A673 (cell line): ENCODE results near the gene MARK3. TPM values are rescaled to one million over a fixed set of nuclear protein-coding genes. Genes with fewer than 3 reads are reported as not detected.

Experiments used
- BruUV-seq: library from RNA; stranded (reverse); fragments of 400-500 nt; replicated peaks from 2 replicates; lab custom pipeline; 2021; lab: Mats Ljungman, UMichigan
- CTCF ChIA-PET: fragments of 300-600 bp; sonication (Branson Sonifier 250); formaldehyde crosslinking; loops from one replicate; lab custom pipeline; 2022; ENCODE audit warnings: antibody characterized with exemption; lab: Charles Lee
- POLR2A ChIA-PET: fragments of 300-600 bp; sonication (Branson Sonifier 250); formaldehyde crosslinking; loops from one replicate; lab custom pipeline; 2022; ENCODE audit warnings: antibody characterized with exemption; ENCODE audit not compliant: low non-redundant PET; lab: Charles Lee
- DNase-seq: peaks from one replicate; pipeline ENCODE4 v3.0.0-alpha.2; 2015; ENCODE audit warnings: low spot score
- H3K27ac ChIP-seq: fragments of 200-600 bp; sonication (generic); 2 replicates; pipeline ENCODE4 v1.5.1; 2016; ENCODE audit warnings: mixed run types, low read depth, mild to moderate bottlenecking, mixed read lengths, antibody characterized with exemption, low read length; ENCODE audit not compliant: poor library complexity, severe bottlenecking
- H3K27me3 ChIP-seq: fragments of 200-600 bp; sonication (generic); replicated peaks from 2 replicates; pipeline ENCODE4 v1.6.1; 2017; ENCODE audit warnings: mixed run types, low read depth, mild to moderate bottlenecking, mixed read lengths, antibody characterized with exemption, low read length; ENCODE audit not compliant: insufficient read depth, poor library complexity
- H3K36me3 ChIP-seq: fragments of 200-600 bp; sonication (generic); 2 replicates; pipeline ENCODE4 v1.6.1; 2016; ENCODE audit warnings: mixed run types, mild to moderate bottlenecking, mixed read lengths, antibody characterized with exemption, low read length; ENCODE audit not compliant: insufficient read depth, poor library complexity, severe bottlenecking
- H3K4me1 ChIP-seq: fragments of 200-600 bp; sonication (generic); 2 replicates; pipeline ENCODE4 v1.6.1; 2017; ENCODE audit warnings: mixed run types, mild to moderate bottlenecking, mixed read lengths, antibody characterized with exemption, low read length; ENCODE audit not compliant: insufficient read depth, poor library complexity, severe bottlenecking
- H3K4me3 ChIP-seq: fragments of 200-600 bp; sonication (generic); 2 replicates; pipeline ENCODE4 v1.5.1; 2016; ENCODE audit warnings: low read depth, mixed run types, mild to moderate bottlenecking, mixed read lengths, low read length; ENCODE audit not compliant: poor library complexity, severe bottlenecking
- H3K9me3 ChIP-seq: fragments of 200-600 bp; sonication (generic); 2 replicates; pipeline ENCODE4 v1.6.1; 2016; ENCODE audit warnings: mixed run types, low read depth, mild to moderate bottlenecking, mixed read lengths, antibody characterized with exemption, low read length; ENCODE audit not compliant: poor library complexity, severe bottlenecking
- EZH2 ChIP-seq: fragments of 200-600 bp; sonication (generic); IDR thresholded peaks from 2 replicates; pipeline ENCODE4 v1.6.1; 2017; ENCODE audit warnings: borderline replicate concordance, low read depth, mild to moderate bottlenecking, mixed read lengths, antibody characterized with exemption, low read length; ENCODE audit not compliant: poor library complexity, severe bottlenecking
- intact Hi-C: fragments of 100-400 bp; cut with micrococcal nuclease; formaldehyde crosslinking; loops from one replicate; pipeline ENCODE4 v1.10.0; 2022; ENCODE audit not compliant: unreplicated experiment
- total RNA-seq: library from RNA; stranded (reverse); gene quantifications from 2 replicates; pipeline ENCODE4 v1.2.3, GENCODE V29; 2021
- TF ChIP-seq, protein P1 (sequence below): fragments of 300-800, 200-600 bp; sonication (generic); conservative IDR thresholded peaks from 2 replicates; pipeline ENCODE4 v1.5.1; 2017; ENCODE audit warnings: low read depth, mild to moderate bottlenecking, antibody characterized with exemption, low read length, moderate library complexity, mixed read lengths

The MARK3 gene
- total RNA-seq, 1 experiment from 2014 or later: 94.4 TPM

DNA sequence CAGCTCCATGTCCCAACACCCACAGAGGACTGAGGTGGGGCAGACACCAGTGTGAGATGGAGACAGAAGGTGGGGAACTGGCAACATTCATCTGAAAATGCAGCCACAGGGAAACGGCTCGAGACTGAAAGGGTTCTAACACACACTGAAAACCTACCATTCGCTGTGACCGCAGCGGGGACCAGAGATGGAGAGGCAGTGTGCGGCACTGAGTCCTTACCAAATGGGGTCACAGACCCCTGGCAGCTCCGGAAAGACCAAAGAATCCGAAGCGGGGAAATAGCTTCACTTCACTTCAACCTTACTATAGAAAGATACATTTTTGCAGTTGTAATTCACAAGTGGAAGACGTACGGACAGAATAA is 167.6 kb downstream of the MARK3 start:
- Histone ChIP-seq H3K27me3 (no peaks in the 10 kb centered on the region), H3K9me3 (no peaks in the 10 kb centered on the region), H3K27ac (no peak overlapping the region), H3K4me3 (no peak overlapping the region), H3K36me3 (no peaks in the 10 kb centered on the region), H3K4me1 (peaks cover 13% of the 10 kb centered on the region)
- intact Hi-C loops: no loop called here
- DNase-seq: no peak
- TF ChIP-seq, protein P1, sequence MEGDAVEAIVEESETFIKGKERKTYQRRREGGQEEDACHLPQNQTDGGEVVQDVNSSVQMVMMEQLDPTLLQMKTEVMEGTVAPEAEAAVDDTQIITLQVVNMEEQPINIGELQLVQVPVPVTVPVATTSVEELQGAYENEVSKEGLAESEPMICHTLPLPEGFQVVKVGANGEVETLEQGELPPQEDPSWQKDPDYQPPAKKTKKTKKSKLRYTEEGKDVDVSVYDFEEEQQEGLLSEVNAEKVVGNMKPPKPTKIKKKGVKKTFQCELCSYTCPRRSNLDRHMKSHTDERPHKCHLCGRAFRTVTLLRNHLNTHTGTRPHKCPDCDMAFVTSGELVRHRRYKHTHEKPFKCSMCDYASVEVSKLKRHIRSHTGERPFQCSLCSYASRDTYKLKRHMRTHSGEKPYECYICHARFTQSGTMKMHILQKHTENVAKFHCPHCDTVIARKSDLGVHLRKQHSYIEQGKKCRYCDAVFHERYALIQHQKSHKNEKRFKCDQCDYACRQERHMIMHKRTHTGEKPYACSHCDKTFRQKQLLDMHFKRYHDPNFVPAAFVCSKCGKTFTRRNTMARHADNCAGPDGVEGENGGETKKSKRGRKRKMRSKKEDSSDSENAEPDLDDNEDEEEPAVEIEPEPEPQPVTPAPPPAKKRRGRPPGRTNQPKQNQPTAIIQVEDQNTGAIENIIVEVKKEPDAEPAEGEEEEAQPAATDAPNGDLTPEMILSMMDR: no peak
- no peak for TF ChIP-seq EZH2
- POLR2A ChIA-PET: no interaction called here
- BruUV-seq: no TSS peak
- CTCF ChIA-PET: no interaction called here

Other genes with a start within 250 kb of the MARK3 start
- 416 and 446 TPM in 2 replicates for gene EIF5, start 51.2 kb upstream of the MARK3 start, total RNA-seq
- gene CKB, start 137.4 kb downstream of the MARK3 start, total RNA-seq: 118 and 183 TPM in 2 replicates
- gene TRMT61A, start 143.8 kb downstream of the MARK3 start, total RNA-seq: 19.3 and 23.6 TPM in 2 replicates
- 35.4 and 39.8 TPM in 2 replicates for gene BAG5, start 177.2 kb downstream of the MARK3 start, total RNA-seq
- 48.6 and 51.0 TPM in 2 replicates for gene COA8, start 177.5 kb downstream of the MARK3 start, total RNA-seq
- 163 and 171 TPM in 2 replicates for gene KLC1, start 243.8 kb downstream of the MARK3 start, total RNA-seq